ENCODE results near the gene OPCML.

DNA sequence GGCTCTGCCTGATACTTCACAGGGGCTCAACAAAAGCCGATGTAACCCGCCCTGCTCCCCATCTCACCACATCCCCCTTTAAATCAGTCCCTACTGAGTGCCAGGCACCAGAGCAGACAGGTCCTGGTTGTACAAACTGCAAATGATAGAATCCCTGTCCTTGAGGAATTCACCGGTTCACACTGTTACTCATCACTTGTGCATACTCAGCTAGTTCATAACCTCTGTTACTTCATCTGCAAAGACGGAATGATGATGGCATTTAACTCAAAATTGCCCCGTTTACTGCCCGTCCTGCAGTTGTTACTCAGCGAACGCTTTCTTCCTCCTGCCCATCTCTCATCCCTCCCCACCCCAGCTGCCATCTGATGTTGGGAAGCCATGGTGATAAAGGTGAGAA, 384.7 kb downstream of the OPCML start:
- TF ChIP-seq, protein P1, sequence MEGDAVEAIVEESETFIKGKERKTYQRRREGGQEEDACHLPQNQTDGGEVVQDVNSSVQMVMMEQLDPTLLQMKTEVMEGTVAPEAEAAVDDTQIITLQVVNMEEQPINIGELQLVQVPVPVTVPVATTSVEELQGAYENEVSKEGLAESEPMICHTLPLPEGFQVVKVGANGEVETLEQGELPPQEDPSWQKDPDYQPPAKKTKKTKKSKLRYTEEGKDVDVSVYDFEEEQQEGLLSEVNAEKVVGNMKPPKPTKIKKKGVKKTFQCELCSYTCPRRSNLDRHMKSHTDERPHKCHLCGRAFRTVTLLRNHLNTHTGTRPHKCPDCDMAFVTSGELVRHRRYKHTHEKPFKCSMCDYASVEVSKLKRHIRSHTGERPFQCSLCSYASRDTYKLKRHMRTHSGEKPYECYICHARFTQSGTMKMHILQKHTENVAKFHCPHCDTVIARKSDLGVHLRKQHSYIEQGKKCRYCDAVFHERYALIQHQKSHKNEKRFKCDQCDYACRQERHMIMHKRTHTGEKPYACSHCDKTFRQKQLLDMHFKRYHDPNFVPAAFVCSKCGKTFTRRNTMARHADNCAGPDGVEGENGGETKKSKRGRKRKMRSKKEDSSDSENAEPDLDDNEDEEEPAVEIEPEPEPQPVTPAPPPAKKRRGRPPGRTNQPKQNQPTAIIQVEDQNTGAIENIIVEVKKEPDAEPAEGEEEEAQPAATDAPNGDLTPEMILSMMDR (IDR thresholded peaks at IDR 0.05) = no peak
- TF ChIP-seq POLR2A (IDR thresholded peaks at IDR 0.05) (no peak), POLR2AphosphoS5 (IDR thresholded peaks at IDR 0.05) (no peak)

Data from transverse colon (tissue), 4 donors.